ENCODE data around the gene SP4. TPM values are rescaled to one million over a fixed set of nuclear protein-coding genes. Genes with fewer than 3 reads are reported as not detected.

Gene SP4
- total and polyA plus RNA-seq, 7 donors = 0.60 to 8.7 (median 3.9) TPM

DNA sequence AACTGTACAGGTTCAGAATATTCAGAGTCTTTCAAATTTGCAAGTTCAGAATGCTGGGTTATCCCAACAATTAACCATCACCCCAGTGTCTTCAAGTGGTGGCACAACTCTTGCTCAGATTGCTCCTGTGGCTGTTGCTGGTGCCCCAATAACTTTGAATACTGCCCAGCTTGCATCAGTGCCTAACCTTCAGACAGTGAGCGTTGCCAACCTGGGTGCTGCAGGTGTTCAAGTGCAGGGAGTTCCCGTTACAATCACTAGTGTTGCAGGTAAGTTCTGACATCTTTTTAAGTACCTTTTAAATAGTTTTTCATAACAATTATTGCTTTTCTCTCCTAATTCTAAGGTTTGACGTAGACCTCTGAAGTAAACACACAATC lies 2.7 kb downstream of the SP4 start:
- 59 to 78% methylated on average over 3 of the region's 3 CpGs for WGBS, 2 donors
- TF ChIP-seq CTCF (IDR thresholded peaks at IDR 0.05) (no peak), POLR2A (IDR thresholded peaks at IDR 0.05) (no peak), EP300 (IDR thresholded peaks at IDR 0.05) (no peak), POLR2AphosphoS5 (IDR thresholded peaks at IDR 0.05) (no peak)
- no peaks in the 10 kb centered on the region for H3K27me3 ChIP-seq
- H3K27ac ChIP-seq = no peak overlapping the region
- no peaks in the 10 kb centered on the region for H3K9me3 ChIP-seq
- intact Hi-C loops (cut with DNase I) = no loop called here
- H3K36me3 ChIP-seq = no peaks in the 10 kb centered on the region
- peaks cover 0 to 44% (median 32%) of the 10 kb centered on the region in 4 donors for H3K4me1 ChIP-seq
- no peak for DNase-seq
- H3K4me3 ChIP-seq = no peak overlapping the region

GRCh38 chr7:21443149-21443841 lies 15.4 kb downstream of the SP4 start:
- H3K27ac ChIP-seq = no peak overlapping the region
- WGBS, 2 donors = 89 to 96% methylated on average over 7 of the region's 7 CpGs
- intact Hi-C loops (cut with DNase I) = no loop called here
- no peaks in the 10 kb centered on the region for H3K4me1 ChIP-seq
- no peak overlapping the region for H3K4me3 ChIP-seq
- H3K36me3 ChIP-seq = no peaks in the 10 kb centered on the region
- H3K27me3 ChIP-seq = no peaks in the 10 kb centered on the region
- DNase-seq = no peak
- TF ChIP-seq CTCF (IDR thresholded peaks at IDR 0.05) = no peak
- no peak for TF ChIP-seq POLR2AphosphoS5 (IDR thresholded peaks at IDR 0.05)
- no peak for TF ChIP-seq POLR2A (IDR thresholded peaks at IDR 0.05)
- TF ChIP-seq EP300 (IDR thresholded peaks at IDR 0.05) = no peak
- H3K9me3 ChIP-seq = no peaks in the 10 kb centered on the region

DNA sequence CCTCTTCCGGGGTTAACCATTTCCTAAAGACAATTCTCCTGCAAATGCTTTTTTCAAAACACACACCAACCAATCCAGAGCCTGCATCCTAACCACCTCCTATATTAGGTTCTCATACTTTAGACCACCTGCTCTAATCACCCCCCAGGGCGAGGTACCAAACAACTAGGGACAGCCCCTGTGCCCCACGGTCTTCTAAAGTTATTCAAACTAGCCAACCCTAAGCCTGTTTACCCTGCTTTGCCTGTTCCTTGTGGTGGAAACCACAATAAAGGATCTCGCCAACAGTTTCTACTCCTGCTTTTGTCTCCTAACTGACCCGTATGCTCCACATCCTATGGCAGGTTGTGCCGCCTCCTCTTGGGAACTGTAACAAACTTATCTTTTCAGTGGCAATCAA lies 21.1 kb downstream of the SP4 start:
- H3K36me3 ChIP-seq = no peaks in the 10 kb centered on the region
- H3K4me1 ChIP-seq = no peaks in the 10 kb centered on the region
- TF ChIP-seq POLR2A (IDR thresholded peaks at IDR 0.05) (no peak), CTCF (IDR thresholded peaks at IDR 0.05) (no peak), POLR2AphosphoS5 (IDR thresholded peaks at IDR 0.05) (no peak), EP300 (IDR thresholded peaks at IDR 0.05) (no peak)
- no peak overlapping the region for H3K27ac ChIP-seq
- H3K27me3 ChIP-seq = no peaks in the 10 kb centered on the region
- intact Hi-C loops (cut with DNase I) = no loop called here
- no peak overlapping the region for H3K4me3 ChIP-seq
- 76 to 90% methylated on average over 6 of the region's 6 CpGs for WGBS, 2 donors
- no peaks in the 10 kb centered on the region for H3K9me3 ChIP-seq
- DNase-seq = no peak

DNA sequence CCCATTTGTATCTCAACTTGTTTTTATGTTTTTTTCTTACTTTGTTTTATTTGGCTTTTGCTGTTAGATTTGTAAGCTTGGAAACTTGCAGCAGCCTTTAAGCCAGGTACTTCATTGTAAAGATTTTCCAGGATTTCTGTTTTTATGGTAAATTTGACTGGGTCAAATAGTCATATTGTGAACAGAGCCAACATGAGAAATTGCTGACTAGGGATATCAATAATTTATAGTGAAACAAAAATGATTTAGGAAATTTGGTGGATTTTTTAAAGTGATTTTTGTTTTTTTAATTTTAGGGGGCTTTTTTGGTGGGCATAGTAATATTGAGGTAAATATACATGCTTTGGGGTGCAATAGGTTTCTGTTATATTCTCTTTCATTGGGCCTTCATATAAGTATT lies 22.2 kb downstream of the SP4 start:
- H3K4me1 ChIP-seq = no peaks in the 10 kb centered on the region
- H3K27me3 ChIP-seq = no peaks in the 10 kb centered on the region
- H3K27ac ChIP-seq = no peak overlapping the region
- no peak overlapping the region for H3K4me3 ChIP-seq
- TF ChIP-seq CTCF (IDR thresholded peaks at IDR 0.05) (no peak), POLR2A (IDR thresholded peaks at IDR 0.05) (no peak), POLR2AphosphoS5 (IDR thresholded peaks at IDR 0.05) (no peak), EP300 (IDR thresholded peaks at IDR 0.05) (no peak)
- no peak for DNase-seq
- H3K9me3 ChIP-seq = no peaks in the 10 kb centered on the region
- intact Hi-C loops (cut with DNase I) = no loop called here
- H3K36me3 ChIP-seq = no peaks in the 10 kb centered on the region

GRCh38 chr7:21450941-21451340 lies 23.1 kb downstream of the SP4 start:
- intact Hi-C loops (cut with DNase I) = no loop called here
- Histone ChIP-seq H3K27me3 (no peaks in the 10 kb centered on the region), H3K27ac (no peak overlapping the region), H3K4me1 (no peaks in the 10 kb centered on the region), H3K4me3 (no peak overlapping the region), H3K36me3 (peaks cover 0 to 4% (median 0%) of the 10 kb centered on the region in 4 donors), H3K9me3 (no peaks in the 10 kb centered on the region)
- DNase-seq = no peak
- TF ChIP-seq CTCF (IDR thresholded peaks at IDR 0.05) (no peak), POLR2AphosphoS5 (IDR thresholded peaks at IDR 0.05) (no peak), POLR2A (IDR thresholded peaks at IDR 0.05) (no peak), EP300 (IDR thresholded peaks at IDR 0.05) (no peak)
- 78 to 84% methylated on average over 5 of the region's 5 CpGs for WGBS, 2 donors

Data from sigmoid colon (tissue), 7 donors.